Activated CD4-positive, alpha-beta T cell treated with anti-CD3 and anti-CD28 coated beads for 36 hours (primary cell): Measurements from ENCODE around the gene GDPD4. TPM values are rescaled to one million over a fixed set of nuclear protein-coding genes. Genes with fewer than 3 reads are reported as not detected.

Experiments
- ATAC-seq: fragments of 200-7000 bp; cut with Tn5 transposase; one replicate; pipeline ENCODE4 v1.10.0; 2021; ENCODE audit warnings: mild to moderate bottlenecking, moderate library complexity
- CTCF ChIA-PET: fragments of 350-600 bp; sonication (Branson Sonifier 250); formaldehyde crosslinking; loops from one replicate; lab custom pipeline; 2021; ENCODE audit warnings: antibody characterized with exemption; lab: Charles Lee
- POLR2A ChIA-PET: fragments of 350-600 bp; sonication (Branson Sonifier 250); formaldehyde crosslinking; loops from one replicate; lab custom pipeline; 2021; ENCODE audit warnings: antibody characterized with exemption, inconsistent platforms; lab: Charles Lee
- DNase-seq: peaks from one replicate; pipeline ENCODE4 v3.0.0-alpha.2; 2020
- H3K27ac Mint-ChIP-seq: one replicate; pipeline ENCODE4 v1.8.0; 2021; ENCODE audit warnings: mixed read lengths
- H3K27me3 Mint-ChIP-seq: one replicate; pipeline ENCODE4 v1.8.0; 2021; ENCODE audit warnings: mixed read lengths
- H3K36me3 Mint-ChIP-seq: one replicate; pipeline ENCODE4 v1.8.0; 2021; ENCODE audit warnings: low read depth, mixed read lengths
- H3K4me1 Mint-ChIP-seq: one replicate; pipeline ENCODE4 v1.8.0; 2021; ENCODE audit warnings: mixed read lengths
- H3K4me3 Mint-ChIP-seq: one replicate; pipeline ENCODE4 v1.8.0; 2021; ENCODE audit warnings: mild to moderate bottlenecking, moderate library complexity, mixed read lengths
- H3K9me3 Mint-ChIP-seq: one replicate; pipeline ENCODE4 v1.8.0; 2021; ENCODE audit warnings: low read depth, mixed read lengths
- intact Hi-C, 2 experiments: fragments of 100-400 bp; cut with DNase I in 1 of 2; cut with micrococcal nuclease in 1 of 2; formaldehyde crosslinking; loops; one replicate each; pipeline versions ENCODE4 v1.14.2 to v1.15.1; 2022 to 2024; cut with DNase I, micrococcal nuclease
- total RNA-seq, 2 experiments: library from RNA; stranded (reverse); gene quantifications; one replicate each; pipeline ENCODE4 v1.2.3, GENCODE V29; 2021

Gene GDPD4
- total RNA-seq, 2 experiments from 2014 or later = not detected

DNA sequence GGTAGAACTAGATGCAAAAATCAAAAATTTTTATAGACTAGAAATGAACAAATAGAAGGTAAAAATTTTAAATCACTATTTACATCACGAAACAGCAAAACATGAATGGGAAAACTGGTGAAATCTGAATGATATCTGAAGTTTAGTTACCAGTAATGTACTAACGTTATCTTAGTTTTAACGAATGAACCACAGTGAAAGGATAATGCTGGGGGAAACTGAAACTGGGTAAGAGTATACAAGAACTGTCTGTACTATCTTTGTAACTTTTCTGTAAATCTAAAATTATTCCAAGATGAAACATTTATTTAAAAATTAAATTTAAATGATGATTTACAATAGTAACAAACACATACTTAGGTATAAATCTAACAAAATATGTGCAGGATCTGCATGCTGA lies 7.4 kb downstream of the GDPD4 start:
- ChIA-PET CTCF (no interaction called here), POLR2A (no interaction called here)
- Mint-ChIP-seq H3K9me3 (no peaks in the 10 kb centered on the region), H3K27me3 (peaks cover 12% of the 10 kb centered on the region), H3K27ac (no peak overlapping the region), H3K4me1 (no peaks in the 10 kb centered on the region), H3K36me3 (no peaks in the 10 kb centered on the region), H3K4me3 (no peak overlapping the region)
- intact Hi-C loops = no loop called here
- no peak for DNase-seq
- ATAC-seq = no peak

DNA sequence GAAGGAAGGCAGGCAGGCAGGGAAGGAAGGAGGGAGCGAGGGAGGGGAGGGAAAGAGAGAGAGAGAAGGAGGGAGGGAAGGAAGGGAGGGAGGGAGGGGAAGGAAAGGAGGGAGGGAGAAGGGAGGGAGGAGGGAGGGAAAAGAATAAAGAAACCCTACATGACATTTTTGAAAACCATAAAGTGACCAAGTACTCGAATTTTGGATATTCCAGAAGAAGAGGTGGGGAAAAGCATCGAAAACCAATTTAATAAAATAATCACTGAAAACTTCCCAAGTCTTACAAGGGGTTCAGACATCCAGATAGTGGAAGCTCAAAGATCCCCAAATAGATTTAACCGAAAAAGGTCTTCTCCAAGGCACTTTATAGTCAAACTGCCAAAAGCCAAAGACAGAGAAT lies 11.7 kb downstream of the GDPD4 start:
- no peak overlapping the region for H3K27ac Mint-ChIP-seq
- ChIA-PET CTCF (interaction anchor here (0.7 kb wide), 1 partner anchor 232 kb away, joined by 3 read pairs; no protein-coding TSS in a partner anchor), POLR2A (no interaction called here)
- no peaks in the 10 kb centered on the region for H3K9me3 Mint-ChIP-seq
- ATAC-seq (no peak), DNase-seq (no peak)
- intact Hi-C loops = no loop called here
- H3K36me3 Mint-ChIP-seq = no peaks in the 10 kb centered on the region
- peaks cover 25% of the 10 kb centered on the region for H3K27me3 Mint-ChIP-seq
- H3K4me3 Mint-ChIP-seq = no peak overlapping the region
- no peaks in the 10 kb centered on the region for H3K4me1 Mint-ChIP-seq

DNA sequence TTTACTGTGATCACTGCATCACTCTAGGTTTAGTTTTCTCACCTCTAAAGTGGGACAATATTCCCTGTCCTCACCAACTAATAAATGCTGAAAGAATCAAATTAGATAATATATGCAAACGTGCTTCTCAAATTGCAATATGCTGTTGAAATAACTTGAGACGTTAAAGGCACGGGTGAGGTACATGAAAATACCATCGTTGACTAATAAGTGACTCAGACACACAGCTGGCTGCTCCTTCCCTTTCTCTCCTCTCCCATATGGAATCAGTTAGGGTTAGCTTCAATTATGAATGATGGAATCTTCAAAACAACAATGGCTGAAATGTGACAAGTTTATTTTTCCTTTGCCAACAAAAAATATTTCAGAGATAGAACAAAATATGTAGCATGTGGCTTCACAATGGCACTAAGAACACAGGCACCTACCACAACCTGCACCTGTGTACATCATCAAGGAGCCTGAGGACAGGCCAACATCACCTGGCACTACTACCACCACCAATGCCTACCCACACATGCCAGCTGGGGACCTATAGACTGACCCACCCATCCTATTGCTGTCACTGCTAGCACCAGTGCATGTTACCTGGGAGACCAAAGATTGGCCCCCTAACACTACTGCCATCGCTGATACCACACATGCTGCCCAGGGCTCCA lies 13.7 kb downstream of the GDPD4 start:
- no peak for ATAC-seq
- no peak for DNase-seq
- intact Hi-C loops = no loop called here
- ChIA-PET POLR2A (no interaction called here), CTCF (no interaction called here)
- H3K9me3 Mint-ChIP-seq = no peaks in the 10 kb centered on the region
- no peaks in the 10 kb centered on the region for H3K4me1 Mint-ChIP-seq
- no peak overlapping the region for H3K27ac Mint-ChIP-seq
- H3K27me3 Mint-ChIP-seq = peaks cover 28% of the 10 kb centered on the region
- H3K36me3 Mint-ChIP-seq = no peaks in the 10 kb centered on the region
- H3K4me3 Mint-ChIP-seq = no peak overlapping the region

DNA sequence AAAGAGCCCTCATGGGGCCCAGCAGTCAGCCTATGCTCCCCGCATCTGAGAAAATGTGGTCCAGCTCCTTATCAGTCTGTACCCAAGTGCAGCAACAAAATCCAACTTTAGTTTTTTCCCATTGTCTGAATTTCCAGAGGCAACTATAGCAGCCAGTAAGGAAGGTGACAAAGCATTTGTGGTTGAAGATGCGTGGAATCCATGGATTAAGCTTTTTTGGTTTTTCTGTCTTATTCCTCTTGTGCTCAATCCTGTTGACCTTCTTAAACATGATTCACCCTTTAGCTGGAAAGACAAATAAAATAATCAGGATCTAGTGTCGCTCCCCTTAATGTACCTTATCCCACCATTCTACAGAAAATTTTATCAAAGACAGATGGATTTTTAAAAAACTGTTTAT lies 14.3 kb downstream of the GDPD4 start:
- Mint-ChIP-seq H3K4me3 (no peak overlapping the region), H3K36me3 (no peaks in the 10 kb centered on the region), H3K27me3 (peaks cover 28% of the 10 kb centered on the region), H3K27ac (no peak overlapping the region), H3K4me1 (no peaks in the 10 kb centered on the region), H3K9me3 (no peaks in the 10 kb centered on the region)
- ATAC-seq (no peak), DNase-seq (no peak)
- intact Hi-C loops = no loop called here
- ChIA-PET POLR2A (no interaction called here), CTCF (no interaction called here)

DNA sequence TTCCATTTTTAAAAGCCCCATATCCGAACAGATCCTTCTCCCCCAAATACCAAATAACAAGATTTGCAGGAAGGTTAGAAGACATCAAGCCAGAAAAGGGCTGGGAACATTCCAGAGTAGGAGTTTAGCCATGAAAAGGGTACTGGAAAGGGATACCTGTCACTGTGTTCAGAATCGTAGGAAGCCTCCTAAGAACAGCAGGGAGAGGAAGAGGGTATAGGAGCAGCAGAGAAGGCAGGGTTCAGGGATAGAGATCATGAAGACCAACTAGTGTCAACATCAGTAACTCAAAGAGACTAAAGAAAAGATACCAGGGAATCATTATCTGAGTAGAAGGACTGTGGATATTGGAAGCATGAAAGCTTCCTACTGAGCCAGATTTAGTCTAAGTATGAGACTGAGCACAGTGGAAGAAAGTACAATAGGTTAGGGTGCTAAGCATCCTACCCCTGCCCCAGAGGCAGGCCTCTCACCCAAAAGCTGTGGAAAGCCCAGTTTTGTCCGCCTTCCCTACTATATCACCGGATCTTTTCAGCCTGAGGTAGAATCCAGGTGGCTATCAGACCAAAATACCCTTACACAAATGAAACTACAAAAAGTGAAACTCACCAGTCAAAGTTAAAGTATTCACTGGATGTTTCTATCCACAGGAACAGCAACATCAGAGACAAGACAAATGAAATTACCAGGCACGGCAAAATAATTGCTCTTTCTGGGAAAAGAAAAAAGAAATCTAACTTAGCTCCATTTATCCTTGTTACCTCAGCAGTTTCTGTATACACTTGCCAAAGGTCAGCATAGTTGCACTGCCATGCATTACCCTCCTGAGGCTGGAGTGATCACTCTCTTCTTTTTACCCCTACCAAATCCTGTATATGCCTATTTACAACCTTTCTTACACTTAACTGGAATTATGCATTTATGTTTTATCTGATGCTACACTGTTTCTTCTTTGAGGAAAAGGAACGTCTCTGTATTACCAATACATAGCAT lies 16.7 kb downstream of the GDPD4 start:
- CTCF ChIA-PET = interaction anchor here (0.5 kb wide), 1 partner anchor 33 kb away, joined by 3 read pairs; no protein-coding TSS in a partner anchor
- DNase-seq = no peak
- intact Hi-C loops = no loop called here
- no peaks in the 10 kb centered on the region for H3K4me1 Mint-ChIP-seq
- H3K27ac Mint-ChIP-seq = no peak overlapping the region
- H3K27me3 Mint-ChIP-seq = peaks cover 21% of the 10 kb centered on the region
- no peak overlapping the region for H3K4me3 Mint-ChIP-seq
- POLR2A ChIA-PET = no interaction called here
- no peaks in the 10 kb centered on the region for H3K36me3 Mint-ChIP-seq
- no peaks in the 10 kb centered on the region for H3K9me3 Mint-ChIP-seq
- ATAC-seq = no peak

DNA sequence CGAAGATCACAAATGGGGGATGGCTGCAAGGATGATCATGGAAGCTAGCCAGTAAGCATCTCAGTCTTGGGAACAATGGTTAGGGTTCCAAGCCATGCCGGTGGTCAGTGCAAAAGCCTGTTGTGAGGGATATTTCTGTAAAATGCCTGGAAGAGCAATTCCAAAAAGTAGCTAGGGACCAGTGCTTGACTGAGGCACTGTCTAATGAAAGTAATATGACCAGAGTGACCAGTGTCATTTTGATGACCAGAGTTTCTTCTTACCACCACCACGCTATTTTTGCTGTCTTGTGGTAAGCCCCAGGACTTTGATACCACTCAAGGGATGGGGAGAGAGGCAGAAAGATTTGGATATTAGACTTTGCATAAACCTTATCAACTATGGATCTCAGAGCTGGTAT lies 18.4 kb downstream of the GDPD4 start:
- H3K27ac Mint-ChIP-seq = no peak overlapping the region
- H3K9me3 Mint-ChIP-seq = no peaks in the 10 kb centered on the region
- DNase-seq = no peak
- no peak for ATAC-seq
- ChIA-PET POLR2A (no interaction called here), CTCF (interaction anchor here (0.7 to 1.0 kb wide), 2 partner anchors 8 to 229 kb away, joined by 3 to 4 read pairs; no protein-coding TSS in a partner anchor)
- H3K4me1 Mint-ChIP-seq = no peaks in the 10 kb centered on the region
- H3K27me3 Mint-ChIP-seq = peaks cover 20% of the 10 kb centered on the region
- no peak overlapping the region for H3K4me3 Mint-ChIP-seq
- intact Hi-C loops = no loop called here
- H3K36me3 Mint-ChIP-seq = no peaks in the 10 kb centered on the region

DNA sequence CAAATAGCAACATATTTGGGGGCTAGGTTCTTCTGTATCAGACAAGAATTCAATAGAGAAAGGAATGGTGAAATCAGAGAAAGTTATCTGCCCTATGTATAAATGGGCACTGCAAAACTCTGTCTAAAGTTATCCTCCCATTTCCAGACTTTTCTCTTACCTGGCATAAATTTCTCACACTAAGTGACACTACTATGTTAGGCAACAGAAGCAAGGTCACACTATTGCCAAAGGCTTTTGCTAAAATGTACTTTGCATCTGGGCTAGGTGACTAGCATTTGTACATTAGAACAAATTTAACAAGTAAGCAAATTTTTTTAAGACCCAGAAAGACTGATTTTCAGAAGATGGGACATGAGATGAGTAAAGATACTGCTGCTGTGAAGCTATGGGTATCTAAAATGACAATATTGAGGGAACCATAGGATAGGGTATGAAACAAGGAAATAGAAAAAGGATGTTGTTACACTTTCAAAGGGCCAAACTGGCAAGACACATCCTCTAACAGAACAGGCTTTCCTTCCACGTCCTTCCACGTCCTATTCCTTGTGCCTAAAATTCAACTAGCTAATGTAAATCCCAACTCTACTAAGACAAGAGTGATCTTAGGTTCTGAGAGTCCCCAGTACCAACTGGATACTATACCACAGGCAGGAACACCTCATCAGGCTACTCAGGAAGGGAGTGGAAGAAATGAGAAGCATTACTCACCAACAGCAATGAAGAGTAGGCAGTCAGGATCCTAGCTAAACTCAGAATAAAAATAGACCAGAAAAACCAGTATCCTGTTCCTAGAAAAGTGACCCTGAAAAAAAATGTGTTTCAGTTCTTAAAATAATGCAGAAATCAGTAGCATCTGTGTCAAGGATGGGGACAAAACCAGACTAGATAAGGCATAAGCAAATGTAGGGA lies 22.6 kb downstream of the GDPD4 start:
- Mint-ChIP-seq H3K4me3 (no peak overlapping the region), H3K9me3 (no peaks in the 10 kb centered on the region), H3K27ac (no peak overlapping the region), H3K36me3 (no peaks in the 10 kb centered on the region), H3K27me3 (peaks cover 8% of the 10 kb centered on the region), H3K4me1 (no peaks in the 10 kb centered on the region)
- DNase-seq (no peak), ATAC-seq (no peak)
- CTCF ChIA-PET = interaction anchor here (0.6 to 0.8 kb wide), 2 partner anchors 63 to 136 kb away, joined by 3 to 4 read pairs; no protein-coding TSS in a partner anchor
- intact Hi-C loops = no loop called here
- POLR2A ChIA-PET = no interaction called here

DNA sequence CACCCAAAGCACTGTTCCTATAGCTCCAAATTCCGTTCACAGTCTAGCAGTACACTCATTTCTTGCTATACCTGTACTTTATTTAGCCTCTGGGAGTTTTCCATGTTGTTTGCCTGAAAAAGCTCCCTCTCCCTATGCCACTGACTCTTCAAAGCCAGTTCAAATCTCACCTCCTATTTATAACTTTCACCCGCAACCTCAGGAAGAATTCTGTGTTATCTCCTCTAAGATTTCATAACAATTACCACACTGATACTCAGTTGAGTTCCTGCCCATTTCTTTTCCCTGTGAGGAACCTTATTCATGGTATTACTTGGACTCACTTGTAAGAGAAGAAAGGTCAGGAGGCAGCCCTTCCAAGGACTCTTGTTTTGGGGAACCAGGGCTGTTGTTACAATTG lies 25.2 kb downstream of the GDPD4 start:
- ChIA-PET CTCF (no interaction called here), POLR2A (no interaction called here)
- intact Hi-C loops = no loop called here
- no peak for ATAC-seq
- H3K27ac Mint-ChIP-seq = no peak overlapping the region
- no peak for DNase-seq
- H3K4me1 Mint-ChIP-seq = no peaks in the 10 kb centered on the region
- no peak overlapping the region for H3K4me3 Mint-ChIP-seq
- H3K36me3 Mint-ChIP-seq = no peaks in the 10 kb centered on the region
- H3K9me3 Mint-ChIP-seq = no peaks in the 10 kb centered on the region
- peaks cover 10% of the 10 kb centered on the region for H3K27me3 Mint-ChIP-seq

DNA sequence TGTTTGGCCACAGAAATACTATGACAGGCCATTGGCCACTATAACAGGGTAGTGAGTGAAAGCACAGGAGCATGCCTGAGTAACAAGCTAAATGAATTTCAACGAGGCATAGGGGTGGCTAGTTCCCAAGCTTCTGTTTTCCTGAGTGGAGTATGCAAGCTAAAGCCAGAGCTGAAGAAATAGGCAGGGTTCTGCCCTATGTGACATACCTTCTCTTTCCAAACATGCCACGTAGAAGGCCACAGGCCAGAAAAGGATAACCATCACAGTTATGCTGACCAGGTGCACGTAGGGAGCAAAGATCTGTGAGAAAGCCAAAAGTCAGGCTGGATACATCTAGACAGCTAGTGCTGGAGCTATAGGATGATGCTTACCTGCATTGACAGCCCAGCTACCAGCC lies 30.6 kb downstream of the GDPD4 start:
- DNase-seq (no peak), ATAC-seq (no peak)
- POLR2A ChIA-PET = no interaction called here
- CTCF ChIA-PET = interaction anchor here (1.2 kb wide), 1 partner anchor 21 kb away, joined by 3 read pairs; no protein-coding TSS in a partner anchor
- intact Hi-C loops = no loop called here
- peaks cover 7% of the 10 kb centered on the region for H3K27me3 Mint-ChIP-seq
- H3K9me3 Mint-ChIP-seq = no peaks in the 10 kb centered on the region
- H3K27ac Mint-ChIP-seq = no peak overlapping the region
- no peaks in the 10 kb centered on the region for H3K36me3 Mint-ChIP-seq
- peaks cover 11% of the 10 kb centered on the region for H3K4me1 Mint-ChIP-seq
- no peak overlapping the region for H3K4me3 Mint-ChIP-seq

DNA sequence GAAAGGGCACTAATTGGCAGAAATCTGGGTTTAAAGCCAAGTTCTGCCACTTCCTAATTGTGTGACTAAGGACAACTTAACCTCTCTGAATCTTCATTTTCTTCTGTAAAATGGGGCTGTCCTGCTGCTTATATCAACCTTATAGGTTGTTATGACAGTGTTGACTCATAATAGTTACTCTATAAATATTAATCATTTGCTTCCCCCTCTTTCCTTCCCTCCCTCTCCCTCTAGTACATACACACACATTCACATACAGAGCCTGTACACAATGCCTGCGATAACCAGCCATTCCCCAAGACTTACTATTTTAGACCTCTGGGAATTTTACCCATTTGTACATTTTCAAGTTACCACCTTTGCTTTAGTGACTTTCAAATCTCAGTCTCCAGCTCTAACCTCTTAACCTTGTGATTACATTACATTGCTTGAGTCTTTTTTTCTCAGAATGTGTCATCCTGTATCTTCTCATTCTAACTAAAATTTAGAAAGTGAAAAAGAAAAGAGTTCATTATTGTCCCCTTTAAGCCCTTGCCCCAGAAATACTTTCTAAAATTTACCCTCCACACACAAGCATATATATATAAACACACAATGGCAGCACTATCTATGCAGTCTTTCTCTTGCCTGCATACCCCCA lies 31.9 kb downstream of the GDPD4 start:
- H3K36me3 Mint-ChIP-seq = no peaks in the 10 kb centered on the region
- no peaks in the 10 kb centered on the region for H3K9me3 Mint-ChIP-seq
- no peak for DNase-seq
- peaks cover 11% of the 10 kb centered on the region for H3K4me1 Mint-ChIP-seq
- no peak overlapping the region for H3K27ac Mint-ChIP-seq
- CTCF ChIA-PET = no interaction called here
- H3K4me3 Mint-ChIP-seq = no peak overlapping the region
- H3K27me3 Mint-ChIP-seq = peaks cover 10% of the 10 kb centered on the region
- ATAC-seq = peak; percentile 85
- POLR2A ChIA-PET = no interaction called here
- intact Hi-C loops = no loop called here

DNA sequence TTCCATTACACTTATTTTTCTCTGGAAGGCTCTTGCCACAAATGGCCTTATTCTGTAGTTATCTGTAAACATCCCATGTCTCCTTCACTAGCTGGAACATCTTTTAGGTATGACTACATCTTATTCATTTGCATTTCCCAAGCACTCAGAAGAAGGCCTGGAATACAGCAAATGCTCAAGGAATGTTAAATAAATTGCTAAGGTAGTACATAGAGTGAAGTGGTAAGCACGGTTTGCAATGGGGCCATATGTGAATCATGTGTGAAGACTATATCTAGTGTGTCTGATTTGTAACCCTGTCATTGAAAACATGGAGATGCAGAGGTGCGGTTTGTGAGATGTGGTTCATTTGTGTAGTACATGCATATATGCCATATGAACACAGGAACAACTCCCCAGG lies 33.5 kb downstream of the GDPD4 start:
- Mint-ChIP-seq H3K27me3 (peaks cover 15% of the 10 kb centered on the region), H3K36me3 (no peaks in the 10 kb centered on the region), H3K9me3 (peaks cover 5% of the 10 kb centered on the region), H3K4me3 (no peak overlapping the region), H3K27ac (no peak overlapping the region), H3K4me1 (peaks cover 11% of the 10 kb centered on the region)
- CTCF ChIA-PET = no interaction called here
- ATAC-seq (no peak), DNase-seq (no peak)
- intact Hi-C loops = no loop called here
- POLR2A ChIA-PET = no interaction called here
